Measurements from ENCODE around the gene RALGAPB.
"Not testable (repeated sequence)": the region's sequence is repeated elsewhere in the genome, so short reads cannot be mapped to it uniquely, and the experiment has no call there.

Gene RALGAPB

DNA sequence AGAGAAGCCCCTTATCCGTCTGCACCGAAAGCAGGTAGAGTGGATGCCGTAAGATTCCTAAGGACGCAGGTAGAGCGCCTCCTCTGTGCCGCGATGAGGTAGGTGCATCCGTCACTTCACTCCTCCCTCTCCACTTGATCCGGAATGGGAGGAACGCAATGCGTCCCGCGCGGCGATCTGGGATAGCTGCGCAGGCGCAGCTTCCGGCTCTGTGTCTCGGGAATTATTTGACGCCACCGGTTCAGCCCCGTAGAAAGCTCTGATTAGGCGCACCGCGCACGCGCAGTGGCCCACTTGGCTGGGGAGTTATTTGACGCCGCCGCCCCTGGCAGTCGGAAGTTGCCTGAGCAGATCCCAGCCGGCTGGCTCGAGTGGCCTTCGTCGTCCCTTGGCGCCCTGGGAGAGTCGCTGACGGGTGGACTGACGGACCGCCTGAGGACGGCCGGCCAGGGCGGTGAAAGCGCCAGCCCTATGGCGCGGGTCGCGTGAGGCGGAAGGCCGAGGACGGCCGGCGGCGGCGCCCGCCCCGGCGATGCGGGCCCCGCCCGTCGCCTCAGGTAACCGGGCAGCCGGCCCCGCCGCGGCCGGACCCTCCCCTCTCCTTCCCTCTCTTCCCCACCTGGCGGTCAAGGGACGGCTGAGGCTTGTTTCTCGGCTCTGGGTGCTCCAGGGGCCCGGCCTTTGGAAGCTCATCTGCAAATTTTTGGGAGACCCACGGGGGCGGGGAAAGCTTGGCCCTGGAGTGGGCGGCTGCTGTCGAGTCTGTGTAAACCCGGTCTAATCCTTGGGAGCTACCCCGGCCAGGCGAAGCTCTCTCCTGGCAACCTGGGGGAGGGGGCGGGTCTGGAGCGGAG lies at the start of gene RALGAPB:
TSS of gene RALGAPB (plus strand) at position 331 of the 854 bp plus-strand sequence. CDS start 15,590 bp downstream, outside the sequence.
- H3K27me3 ChIP-seq (ENCODE audit: control insufficient read depth, insufficient read depth, low read length) = no peaks in the 10 kb centered on the region
- H3K36me3 ChIP-seq (ENCODE audit: control insufficient read depth, insufficient read depth, low read length) = no peaks in the 10 kb centered on the region
- peaks cover 11% of the 10 kb centered on the region for H3K4me1 ChIP-seq (ENCODE audit: control insufficient read depth, insufficient read depth, low read length)
- peak within 1 kb of the TSS; percentile 81 for H3K27ac ChIP-seq (ENCODE audit: low read depth, low read length)
- H3K9ac ChIP-seq (ENCODE audit: low read length) = peak within 1 kb of the TSS; percentile 69
- H3K4me3 ChIP-seq (ENCODE audit: low read length) = peak within 1 kb of the TSS; percentile 96

DNA sequence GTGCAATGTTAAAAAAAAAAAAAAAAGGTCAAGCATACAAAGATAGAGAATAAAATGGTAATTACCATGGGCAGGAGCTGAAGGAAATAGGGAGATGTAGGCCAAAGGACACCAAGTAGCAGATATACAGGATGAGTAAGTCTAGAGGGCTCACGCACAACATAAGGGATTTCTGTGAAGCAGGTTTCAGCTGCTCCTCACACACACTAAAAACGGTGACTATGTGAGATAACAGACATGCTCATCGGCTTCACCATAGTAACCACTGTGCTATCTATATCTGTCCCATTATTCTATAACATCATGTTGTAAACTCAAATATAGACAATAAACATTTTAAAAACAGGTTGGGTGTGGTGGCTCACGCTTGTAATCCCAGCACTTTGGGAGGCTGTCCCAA lies 49.1 kb upstream of the RALGAPB start:
- H3K36me3 ChIP-seq (ENCODE audit: control insufficient read depth, insufficient read depth, low read length) = peaks cover 63% of the 10 kb centered on the region
- H3K9ac ChIP-seq (ENCODE audit: low read length) = no peak overlapping the region
- H3K4me3 ChIP-seq (ENCODE audit: low read length) = no peak overlapping the region
- no peak overlapping the region for H3K27ac ChIP-seq (ENCODE audit: low read depth, low read length)
- H3K27me3 ChIP-seq (ENCODE audit: control insufficient read depth, insufficient read depth, low read length) = no peaks in the 10 kb centered on the region
- H3K4me1 ChIP-seq (ENCODE audit: control insufficient read depth, insufficient read depth, low read length) = no peaks in the 10 kb centered on the region

DNA sequence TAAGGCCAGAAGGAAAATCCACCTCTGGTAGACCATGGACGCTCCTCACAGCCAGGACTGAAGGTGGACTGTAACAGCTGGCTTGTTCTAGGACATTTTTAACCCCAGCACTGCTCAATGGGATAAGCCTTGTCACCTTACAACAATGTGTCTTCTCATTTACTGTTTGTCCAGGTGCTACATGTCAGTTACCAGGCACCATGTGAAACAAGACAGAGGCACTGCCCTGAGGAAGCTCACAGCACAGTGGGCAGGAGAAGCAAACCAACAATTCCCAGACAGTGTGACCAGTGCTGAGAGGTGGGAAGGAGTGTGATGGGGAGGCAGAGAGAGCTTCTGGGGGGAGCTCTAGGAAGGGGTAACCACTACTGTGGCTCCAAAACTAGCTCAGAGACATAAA lies 48.2 kb upstream of the RALGAPB start:
- no peak overlapping the region for H3K9ac ChIP-seq (ENCODE audit: low read length)
- H3K36me3 ChIP-seq (ENCODE audit: control insufficient read depth, insufficient read depth, low read length) = peaks cover 70% of the 10 kb centered on the region
- H3K4me1 ChIP-seq (ENCODE audit: control insufficient read depth, insufficient read depth, low read length) = no peaks in the 10 kb centered on the region
- H3K27ac ChIP-seq (ENCODE audit: low read depth, low read length) = no peak overlapping the region
- no peaks in the 10 kb centered on the region for H3K27me3 ChIP-seq (ENCODE audit: control insufficient read depth, insufficient read depth, low read length)
- H3K4me3 ChIP-seq (ENCODE audit: low read length) = no peak overlapping the region

DNA sequence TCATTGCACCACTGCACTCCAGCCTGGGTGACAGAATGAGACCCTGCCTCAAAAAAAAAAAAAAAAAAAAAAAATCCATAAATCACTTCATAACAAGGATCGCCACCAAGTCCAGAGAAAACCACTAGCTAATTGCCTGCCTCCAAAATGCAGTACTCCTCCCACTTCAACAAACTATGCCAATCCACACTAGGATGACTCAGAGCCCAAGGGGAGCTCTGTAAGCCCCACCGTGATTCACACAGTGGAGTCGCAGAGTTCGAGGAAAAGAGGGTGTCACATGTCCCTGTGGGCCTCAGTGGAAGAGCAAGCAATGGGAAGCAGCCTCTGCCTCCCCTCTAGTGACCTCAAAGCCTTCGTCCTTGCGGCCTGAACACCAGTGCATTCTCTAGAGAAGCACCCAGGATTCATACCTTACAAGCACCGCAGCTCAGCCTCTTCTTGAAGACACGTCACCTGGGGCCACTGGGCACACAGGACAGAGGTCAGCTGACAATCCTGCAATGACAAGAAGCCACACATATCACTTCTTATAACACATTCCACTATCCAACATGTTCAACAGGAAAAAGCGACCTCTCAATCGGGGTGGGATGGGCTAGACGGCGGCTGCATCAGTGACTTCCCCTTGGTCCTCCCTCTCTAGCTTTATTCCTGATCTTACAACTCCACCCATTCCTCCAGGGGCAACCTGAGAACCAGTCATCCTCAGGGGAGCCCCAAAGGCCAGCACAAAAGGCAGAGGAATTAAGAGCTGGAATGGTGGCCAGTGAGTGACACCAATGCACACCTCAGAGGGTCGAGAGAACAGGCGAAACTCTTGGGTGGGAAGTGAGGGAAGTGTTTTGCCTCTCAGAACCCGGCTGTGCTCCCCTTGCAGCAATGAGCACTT lies 46.4 kb upstream of the RALGAPB start:
- H3K9ac ChIP-seq (ENCODE audit: low read length) = no peak overlapping the region
- H3K4me3 ChIP-seq (ENCODE audit: low read length) = no peak overlapping the region
- no peaks in the 10 kb centered on the region for H3K4me1 ChIP-seq (ENCODE audit: control insufficient read depth, insufficient read depth, low read length)
- peaks cover 65% of the 10 kb centered on the region for H3K36me3 ChIP-seq (ENCODE audit: control insufficient read depth, insufficient read depth, low read length)
- no peak overlapping the region for H3K27ac ChIP-seq (ENCODE audit: low read depth, low read length)
- H3K27me3 ChIP-seq (ENCODE audit: control insufficient read depth, insufficient read depth, low read length) = no peaks in the 10 kb centered on the region

DNA sequence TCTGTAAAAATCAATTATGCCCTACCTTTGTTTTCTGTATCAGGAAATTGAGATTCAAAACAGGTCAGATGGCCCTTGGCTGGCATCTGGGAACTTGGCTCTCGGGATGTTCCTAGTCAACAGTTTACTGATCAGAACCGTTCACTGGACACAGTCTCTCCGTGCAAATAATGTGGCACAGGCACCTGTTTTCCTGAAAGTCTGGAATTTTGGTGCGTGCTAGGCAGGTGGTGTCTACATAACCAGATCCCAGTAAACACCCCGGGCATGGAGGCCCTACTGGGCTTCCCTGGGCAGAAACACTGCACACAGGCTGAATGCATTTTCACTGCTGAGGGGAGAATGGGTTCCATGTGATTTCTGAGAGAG lies 45.0 kb upstream of the RALGAPB start:
- Histone ChIP-seq H3K4me3 (ENCODE audit: low read length) (no peak overlapping the region), H3K27ac (ENCODE audit: low read depth, low read length) (no peak overlapping the region), H3K36me3 (ENCODE audit: control insufficient read depth, insufficient read depth, low read length) (peaks cover 60% of the 10 kb centered on the region), H3K4me1 (ENCODE audit: control insufficient read depth, insufficient read depth, low read length) (no peaks in the 10 kb centered on the region), H3K9ac (ENCODE audit: low read length) (no peak overlapping the region), H3K27me3 (ENCODE audit: control insufficient read depth, insufficient read depth, low read length) (no peaks in the 10 kb centered on the region)

DNA sequence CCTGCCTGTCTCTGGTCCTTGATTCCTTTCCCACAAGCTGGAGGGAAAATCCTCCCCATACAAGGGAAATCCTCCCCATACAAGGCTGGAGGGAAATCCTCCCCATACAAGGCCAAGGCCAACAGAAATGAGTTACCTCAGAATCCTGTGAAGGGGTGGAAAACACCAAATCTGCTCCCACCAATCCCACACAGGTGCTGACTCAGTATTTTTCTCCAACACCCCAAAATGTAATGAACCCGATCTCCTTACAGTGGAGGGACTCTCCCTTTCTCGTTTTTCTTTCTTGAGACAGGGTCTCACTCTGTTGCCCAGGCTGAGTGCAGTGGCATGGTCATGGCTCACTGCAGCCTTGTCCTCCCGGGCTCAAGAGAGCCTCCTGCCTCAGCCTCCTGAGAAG lies 43.8 kb upstream of the RALGAPB start:
- Histone ChIP-seq H3K4me1 (ENCODE audit: control insufficient read depth, insufficient read depth, low read length) (no peaks in the 10 kb centered on the region), H3K27me3 (ENCODE audit: control insufficient read depth, insufficient read depth, low read length) (no peaks in the 10 kb centered on the region), H3K9ac (ENCODE audit: low read length) (no peak overlapping the region), H3K4me3 (ENCODE audit: low read length) (no peak overlapping the region), H3K36me3 (ENCODE audit: control insufficient read depth, insufficient read depth, low read length) (peaks cover 59% of the 10 kb centered on the region), H3K27ac (ENCODE audit: low read depth, low read length) (no peak overlapping the region)

DNA sequence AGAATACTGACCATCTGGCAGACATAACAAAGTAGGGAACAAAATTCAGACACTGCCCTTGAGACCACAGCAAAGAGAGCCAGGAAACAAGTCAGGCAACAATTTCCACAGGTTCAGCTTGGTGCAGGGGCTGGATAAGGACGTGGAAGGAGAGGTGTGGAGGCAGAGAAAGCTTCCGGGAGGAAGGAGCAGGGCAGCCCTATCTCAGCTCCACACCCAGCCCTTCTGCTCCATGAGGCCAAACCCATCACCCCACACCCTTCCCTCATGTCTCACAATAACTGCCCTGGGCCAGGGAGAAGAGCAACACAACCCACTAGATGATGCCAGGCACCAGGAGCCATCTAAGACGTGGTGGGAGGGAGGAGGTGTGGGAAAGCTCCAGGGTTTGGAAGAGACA lies 43.3 kb upstream of the RALGAPB start:
- Histone ChIP-seq H3K4me3 (ENCODE audit: low read length) (no peak overlapping the region), H3K27ac (ENCODE audit: low read depth, low read length) (no peak overlapping the region), H3K27me3 (ENCODE audit: control insufficient read depth, insufficient read depth, low read length) (no peaks in the 10 kb centered on the region), H3K36me3 (ENCODE audit: control insufficient read depth, insufficient read depth, low read length) (peaks cover 56% of the 10 kb centered on the region), H3K9ac (ENCODE audit: low read length) (no peak overlapping the region), H3K4me1 (ENCODE audit: control insufficient read depth, insufficient read depth, low read length) (no peaks in the 10 kb centered on the region)

DNA sequence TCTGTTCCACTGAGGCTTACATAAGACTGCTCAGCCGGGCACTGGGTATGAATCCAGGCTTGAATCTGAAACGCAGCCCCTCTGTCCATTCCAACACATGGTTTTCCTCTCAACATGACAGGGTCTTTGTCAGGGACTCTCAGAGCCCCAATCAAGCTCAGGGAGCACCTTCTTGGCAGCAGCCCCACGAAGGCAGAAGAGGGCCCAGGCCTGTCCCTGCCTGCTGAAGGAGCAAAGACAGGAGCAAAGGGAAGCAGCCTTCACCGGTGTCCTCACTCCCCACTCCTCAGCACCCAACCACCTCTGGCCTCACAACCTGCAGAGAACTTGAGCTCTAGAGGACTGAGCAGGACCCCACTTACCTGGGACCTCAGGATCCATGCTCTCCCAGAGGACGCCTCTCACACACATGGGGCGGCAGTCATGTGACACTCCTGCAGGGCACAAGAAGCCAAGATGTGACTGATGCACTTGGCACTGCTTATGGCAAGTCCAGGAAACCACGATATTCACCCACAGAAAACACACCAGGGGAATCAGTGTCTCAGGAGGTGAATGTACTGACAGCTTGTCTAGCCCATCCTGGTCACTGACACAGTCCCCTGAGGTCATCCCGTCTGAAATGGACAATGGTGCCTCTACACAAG lies 41.8 kb upstream of the RALGAPB start:
- H3K9ac ChIP-seq (ENCODE audit: low read length) = no peak overlapping the region
- H3K4me1 ChIP-seq (ENCODE audit: control insufficient read depth, insufficient read depth, low read length) = no peaks in the 10 kb centered on the region
- no peaks in the 10 kb centered on the region for H3K27me3 ChIP-seq (ENCODE audit: control insufficient read depth, insufficient read depth, low read length)
- H3K36me3 ChIP-seq (ENCODE audit: control insufficient read depth, insufficient read depth, low read length) = peaks cover 41% of the 10 kb centered on the region
- no peak overlapping the region for H3K27ac ChIP-seq (ENCODE audit: low read depth, low read length)
- no peak overlapping the region for H3K4me3 ChIP-seq (ENCODE audit: low read length)

DNA sequence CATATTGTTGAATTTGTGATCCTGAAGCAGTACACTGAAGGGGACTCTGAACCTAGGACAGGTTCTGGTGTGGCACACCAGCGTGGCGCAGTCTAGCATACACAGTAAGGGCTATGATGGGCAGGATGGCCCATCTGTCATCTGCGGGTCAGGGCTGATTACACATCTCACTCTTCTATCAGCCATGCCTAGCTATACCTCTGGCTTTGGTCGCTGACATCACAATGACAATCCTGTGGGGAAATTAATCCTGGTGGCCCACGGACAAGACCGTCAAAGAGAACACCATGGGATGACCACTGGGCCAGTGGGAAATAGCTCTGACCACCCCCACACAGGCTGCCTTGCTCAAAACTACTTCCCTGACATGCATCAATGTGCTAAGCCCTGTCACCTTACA lies 40.4 kb upstream of the RALGAPB start:
- Histone ChIP-seq H3K4me3 (ENCODE audit: low read length) (no peak overlapping the region), H3K4me1 (ENCODE audit: control insufficient read depth, insufficient read depth, low read length) (no peaks in the 10 kb centered on the region), H3K36me3 (ENCODE audit: control insufficient read depth, insufficient read depth, low read length) (peaks cover 29% of the 10 kb centered on the region), H3K27me3 (ENCODE audit: control insufficient read depth, insufficient read depth, low read length) (no peaks in the 10 kb centered on the region), H3K9ac (ENCODE audit: low read length) (no peak overlapping the region), H3K27ac (ENCODE audit: low read depth, low read length) (no peak overlapping the region)

DNA sequence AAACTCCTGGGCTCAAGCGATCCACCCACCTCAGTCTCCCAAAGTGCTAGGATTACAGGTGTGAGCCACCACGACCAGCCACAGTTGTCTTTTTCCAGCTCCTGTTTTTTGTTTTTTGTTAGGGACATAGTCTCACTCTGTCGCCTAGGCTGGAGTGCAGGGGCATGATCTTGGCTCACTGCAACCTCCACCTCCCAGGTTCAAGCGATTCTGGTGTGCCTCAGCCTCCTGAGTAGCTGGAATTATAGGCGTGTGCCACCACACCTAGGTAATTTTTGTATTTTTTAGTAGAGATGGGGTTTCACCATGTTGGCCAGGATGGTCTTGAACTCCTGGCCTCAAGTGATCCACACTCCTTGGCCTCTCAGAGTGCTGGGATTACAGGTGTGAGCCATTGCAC lies 39.8 kb upstream of the RALGAPB start:
- not testable (repeated sequence) for H3K4me1 ChIP-seq (ENCODE audit: control insufficient read depth, insufficient read depth, low read length); H3K27ac ChIP-seq (ENCODE audit: low read depth, low read length); H3K4me3 ChIP-seq (ENCODE audit: low read length); H3K9ac ChIP-seq (ENCODE audit: low read length); H3K27me3 ChIP-seq (ENCODE audit: control insufficient read depth, insufficient read depth, low read length)
- H3K36me3 ChIP-seq (ENCODE audit: control insufficient read depth, insufficient read depth, low read length) = peaks cover 29% of the 10 kb centered on the region

DNA sequence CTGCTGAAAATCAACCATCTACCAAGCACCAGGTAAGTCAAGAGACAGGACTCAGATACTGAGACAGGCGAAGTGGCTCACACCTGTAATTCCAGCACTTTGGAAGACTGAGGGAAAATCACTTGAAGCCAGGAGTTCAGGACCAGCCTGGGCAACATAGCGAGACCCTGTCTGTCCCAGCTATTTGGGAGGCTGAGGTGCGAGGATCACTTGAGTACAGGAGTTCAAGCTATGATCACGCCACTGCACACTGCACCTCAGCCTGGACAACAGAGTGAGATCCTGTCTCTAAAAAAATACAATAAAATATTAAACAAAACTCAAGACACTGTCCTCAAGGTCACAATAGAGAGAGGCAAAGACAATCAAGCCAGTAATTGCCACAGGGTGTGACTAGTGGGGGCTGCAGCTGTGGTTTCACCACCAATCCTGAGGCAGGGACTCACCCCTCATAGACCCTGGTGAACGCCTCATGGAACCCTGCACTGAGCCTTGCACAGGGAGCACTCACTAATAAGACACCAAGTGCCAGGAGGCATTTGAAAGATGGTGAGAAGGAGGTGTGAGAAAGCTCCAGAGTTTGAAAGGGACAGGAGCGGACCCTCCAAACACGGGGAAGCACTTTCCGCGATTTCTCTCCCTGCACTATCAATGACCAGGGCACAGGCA lies 39.2 kb upstream of the RALGAPB start:
- H3K36me3 ChIP-seq (ENCODE audit: control insufficient read depth, insufficient read depth, low read length) = peaks cover 25% of the 10 kb centered on the region
- H3K9ac ChIP-seq (ENCODE audit: low read length) = no peak overlapping the region
- no peak overlapping the region for H3K27ac ChIP-seq (ENCODE audit: low read depth, low read length)
- H3K4me3 ChIP-seq (ENCODE audit: low read length) = peak overlapping the region; percentile 75
- H3K27me3 ChIP-seq (ENCODE audit: control insufficient read depth, insufficient read depth, low read length) = no peaks in the 10 kb centered on the region
- H3K4me1 ChIP-seq (ENCODE audit: control insufficient read depth, insufficient read depth, low read length) = no peaks in the 10 kb centered on the region

DNA sequence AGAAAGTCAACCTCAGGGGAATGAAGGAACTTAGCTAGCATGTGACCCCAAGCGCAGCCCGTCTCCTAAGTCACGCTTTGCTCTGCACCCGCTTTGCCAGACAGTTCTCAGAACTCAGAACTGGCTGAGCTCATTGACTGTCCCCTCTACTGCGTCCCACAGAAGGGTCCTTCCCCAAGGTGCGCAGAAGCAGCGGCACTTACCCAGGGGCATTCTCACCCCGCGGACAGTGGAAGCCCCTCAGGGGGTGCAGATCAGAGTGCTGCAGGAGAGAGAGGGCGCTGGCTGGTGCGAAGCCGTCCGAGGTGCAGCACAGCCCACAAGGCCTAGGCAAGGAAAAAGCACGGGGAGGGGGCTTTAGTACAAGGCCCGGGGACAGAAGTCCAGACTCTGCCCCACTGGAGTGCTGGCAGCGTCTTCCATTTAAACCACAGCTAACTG lies 38.3 kb upstream of the RALGAPB start:
- Histone ChIP-seq H3K4me1 (ENCODE audit: control insufficient read depth, insufficient read depth, low read length) (no peaks in the 10 kb centered on the region), H3K4me3 (ENCODE audit: low read length) (peak overlapping the region; percentile 75), H3K27ac (ENCODE audit: low read depth, low read length) (peak overlapping the region; percentile 58), H3K36me3 (ENCODE audit: control insufficient read depth, insufficient read depth, low read length) (peaks cover 17% of the 10 kb centered on the region), H3K9ac (ENCODE audit: low read length) (peak overlapping the region; percentile 50), H3K27me3 (ENCODE audit: control insufficient read depth, insufficient read depth, low read length) (no peaks in the 10 kb centered on the region)
